Neural crest cell (in vitro differentiated cells): ENCODE measurements around the gene CSHL1. TPM values are rescaled to one million over a fixed set of nuclear protein-coding genes. Genes with fewer than 3 reads are reported as not detected.

Source experiments
- DNase-seq: peaks from one replicate; pipeline ENCODE4 v3.0.0; 2021; ENCODE audit warnings: low read depth, mixed read lengths, low spot score
- H3K27ac Mint-ChIP-seq: one replicate; pipeline ENCODE4 v1.8.0; 2021; ENCODE audit warnings: mild to moderate bottlenecking, mixed read lengths; ENCODE audit not compliant: unreplicated experiment
- H3K27me3 Mint-ChIP-seq: 2 replicates; pipeline ENCODE4 v1.8.0; 2021; ENCODE audit warnings: low read depth, mild to moderate bottlenecking, mixed read lengths
- H3K36me3 Mint-ChIP-seq: 2 replicates; pipeline ENCODE4 v1.8.0; 2021; ENCODE audit warnings: low read depth, mild to moderate bottlenecking, mixed read lengths
- H3K4me1 Mint-ChIP-seq: 2 replicates; pipeline ENCODE4 v1.8.0; 2021; ENCODE audit warnings: mixed read lengths
- H3K4me3 Mint-ChIP-seq: one replicate; pipeline ENCODE4 v1.8.0; 2021; ENCODE audit warnings: mild to moderate bottlenecking, mixed read lengths
- H3K9me3 Mint-ChIP-seq: 2 replicates; pipeline ENCODE4 v1.8.0; 2021; ENCODE audit warnings: mixed read lengths
- CTCF ChIP-seq: fragments of 200-600 bp; sonication (generic); conservative IDR thresholded peaks from 2 replicates; pipeline ENCODE4 v1.5.0; 2021; ENCODE audit warnings: antibody characterized with exemption, mild to moderate bottlenecking
- total RNA-seq: library from RNA; stranded (reverse); gene quantifications from 2 replicates; pipeline ENCODE4 v1.2.1, GENCODE V29; 2021

Gene CSHL1
- total RNA-seq, 1 donor from 2014 or later = not detected

GRCh38 chr17:63942309-63942985, 31.4 kb upstream of the CSHL1 start:
- Mint-ChIP-seq H3K36me3 (no peaks in the 10 kb centered on the region), H3K4me1 (peaks cover 9% of the 10 kb centered on the region), H3K27me3 (no peaks in the 10 kb centered on the region), H3K27ac (no peak overlapping the region), H3K4me3 (no peak overlapping the region), H3K9me3 (no peaks in the 10 kb centered on the region)
- no peak for DNase-seq
- no peak for TF ChIP-seq CTCF

DNA sequence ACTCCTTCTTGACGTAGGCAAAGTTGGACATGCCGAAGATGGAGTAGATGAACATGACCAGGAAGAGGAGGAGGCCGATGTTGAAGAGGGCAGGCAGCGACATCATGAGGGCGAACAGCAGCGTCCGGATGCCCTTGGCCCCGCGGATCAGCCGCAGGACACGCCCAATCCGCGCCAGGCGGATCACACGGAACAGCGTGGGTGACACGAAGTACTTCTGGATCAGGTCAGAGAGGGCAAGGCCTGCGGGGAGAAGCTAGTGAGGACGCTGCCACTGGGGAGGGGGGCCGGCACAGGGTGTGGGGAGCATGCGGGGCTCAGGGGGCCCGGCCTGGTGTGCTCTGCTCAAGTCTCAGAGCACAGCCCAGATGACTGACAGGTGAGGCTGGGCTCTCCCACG, 30.7 kb upstream of the CSHL1 start:
- no peak for DNase-seq
- Mint-ChIP-seq H3K4me1 (peaks cover 15% of the 10 kb centered on the region), H3K27me3 (no peaks in the 10 kb centered on the region), H3K27ac (no peak overlapping the region), H3K4me3 (no peak overlapping the region), H3K36me3 (no peaks in the 10 kb centered on the region), H3K9me3 (no peaks in the 10 kb centered on the region)
- TF ChIP-seq CTCF = no peak

GRCh38 chr17:63941162-63941561, 30.1 kb upstream of the CSHL1 start:
- Mint-ChIP-seq H3K9me3 (no peaks in the 10 kb centered on the region), H3K36me3 (no peaks in the 10 kb centered on the region), H3K4me3 (no peak overlapping the region), H3K4me1 (peaks cover 15% of the 10 kb centered on the region), H3K27me3 (no peaks in the 10 kb centered on the region), H3K27ac (no peak overlapping the region)
- DNase-seq = no peak
- no peak for TF ChIP-seq CTCF

DNA sequence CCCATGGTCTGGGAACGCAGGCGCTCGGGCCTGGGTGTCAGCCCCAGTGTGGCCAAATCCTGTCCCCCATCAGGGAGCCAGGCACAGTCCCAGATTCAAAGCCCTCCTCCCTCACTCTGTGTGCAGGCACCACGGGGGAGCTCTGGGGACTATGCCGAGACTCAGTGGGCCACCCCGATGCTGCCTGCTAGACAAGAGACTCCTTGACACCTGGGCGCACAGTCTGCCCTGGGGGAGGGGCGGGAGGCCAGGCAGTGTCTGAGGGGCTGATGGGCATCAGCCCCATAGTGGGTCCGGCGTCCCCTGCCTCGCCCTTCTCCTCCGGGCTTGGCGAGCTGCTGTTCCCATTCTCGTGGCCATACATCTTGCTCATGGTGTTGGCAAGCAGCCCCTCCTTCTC, 29.5 kb upstream of the CSHL1 start:
- no peaks in the 10 kb centered on the region for H3K9me3 Mint-ChIP-seq
- no peak overlapping the region for H3K4me3 Mint-ChIP-seq
- H3K36me3 Mint-ChIP-seq = no peaks in the 10 kb centered on the region
- DNase-seq = no peak
- no peak for TF ChIP-seq CTCF
- no peak overlapping the region for H3K27ac Mint-ChIP-seq
- H3K4me1 Mint-ChIP-seq = peaks cover 15% of the 10 kb centered on the region
- no peaks in the 10 kb centered on the region for H3K27me3 Mint-ChIP-seq

DNA sequence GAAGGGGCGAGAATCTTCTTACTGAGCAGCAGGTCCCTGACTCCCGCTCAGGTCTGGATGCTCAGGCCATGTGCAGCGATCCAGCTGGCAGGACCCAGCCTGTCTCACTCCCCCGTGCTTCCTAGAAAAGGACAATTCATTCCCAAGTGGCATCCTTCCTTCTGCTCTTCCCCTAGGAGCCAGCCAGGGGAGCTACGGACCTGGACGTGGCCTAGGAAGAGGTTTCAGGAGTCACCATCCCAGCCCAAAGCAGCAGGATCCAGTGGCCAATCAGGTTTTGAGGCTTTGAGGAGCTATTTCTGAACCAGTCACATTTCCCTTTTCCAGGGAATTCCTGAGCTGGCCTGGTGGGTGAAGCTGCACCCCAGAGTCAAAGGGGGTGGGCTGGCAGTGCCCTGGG, 28.8 kb upstream of the CSHL1 start:
- no peak for TF ChIP-seq CTCF
- DNase-seq = no peak
- H3K27ac Mint-ChIP-seq = no peak overlapping the region
- H3K36me3 Mint-ChIP-seq = no peaks in the 10 kb centered on the region
- no peaks in the 10 kb centered on the region for H3K27me3 Mint-ChIP-seq
- peaks cover 15% of the 10 kb centered on the region for H3K4me1 Mint-ChIP-seq
- H3K4me3 Mint-ChIP-seq = no peak overlapping the region
- no peaks in the 10 kb centered on the region for H3K9me3 Mint-ChIP-seq
